Mesenchymal stem cell (in vitro differentiated cells and primary cell): ENCODE measurements around the gene RCBTB2.

ENCODE experiments used
- DNase-seq: peaks from one replicate; pipeline ENCODE4 v3.0.0-alpha.2; 2013
- H2AFZ ChIP-seq: one replicate; pipeline ENCODE4 v1.6.1; 2013; ENCODE audit warnings: low read depth, mild to moderate bottlenecking, control low read depth, inconsistent platforms, low read length, moderate library complexity
- H2AK5ac ChIP-seq: 2 replicates; pipeline ENCODE4 v1.6.1; 2013; ENCODE audit warnings: low read length, moderate library complexity, mild to moderate bottlenecking, inconsistent platforms; ENCODE audit not compliant: severe bottlenecking
- H2BK120ac ChIP-seq: one replicate; pipeline ENCODE4 v1.6.1; 2013; ENCODE audit warnings: low read depth, mild to moderate bottlenecking, inconsistent platforms, low read length, moderate library complexity
- H2BK12ac ChIP-seq, 2 experiments: one replicate each; pipeline ENCODE4 v1.6.1; 2013; ENCODE audit warnings: inconsistent platforms in 2 of 2, low read length in 2 of 2, mild to moderate bottlenecking in 2 of 2, moderate library complexity in 2 of 2, control low read depth in 1 of 2
- H2BK15ac ChIP-seq: one replicate; pipeline ENCODE4 v1.6.1; 2013; ENCODE audit warnings: mild to moderate bottlenecking, low read depth, inconsistent platforms; ENCODE audit not compliant: poor library complexity, severe bottlenecking
- H2BK5ac ChIP-seq: 2 replicates; pipeline ENCODE4 v1.6.1; 2013; ENCODE audit warnings: low read depth, mild to moderate bottlenecking, low read length, control low read depth, inconsistent platforms; ENCODE audit not compliant: poor library complexity, severe bottlenecking
- H3K14ac ChIP-seq, 2 experiments: one replicate each; pipeline ENCODE4 v1.6.1; 2013; ENCODE audit warnings: inconsistent platforms in 2 of 2, low read length in 2 of 2, control low read depth in 1 of 2, mild to moderate bottlenecking in 1 of 2, moderate library complexity in 1 of 2
- H3K18ac ChIP-seq, 2 experiments: one replicate each; pipeline ENCODE4 v1.6.1; 2013; ENCODE audit warnings: inconsistent platforms in 2 of 2, low read length in 2 of 2, control low read depth in 1 of 2, low read depth in 1 of 2, mild to moderate bottlenecking in 1 of 2
- H3K23ac ChIP-seq, 2 experiments: one replicate each; pipeline ENCODE4 v1.6.1; 2013; ENCODE audit warnings: inconsistent platforms in 2 of 2, low read length in 2 of 2, mild to moderate bottlenecking in 2 of 2, moderate library complexity in 2 of 2, control low read depth in 1 of 2
- H3K27ac ChIP-seq: 2 replicates; pipeline ENCODE4 v1.5.1; 2013; ENCODE audit warnings: mild to moderate bottlenecking, moderate library complexity, low read length, control low read depth, inconsistent platforms; ENCODE audit not compliant: poor library complexity, severe bottlenecking
- H3K27me3 ChIP-seq, 2 experiments: 2 replicates each; pipeline versions ENCODE4 v1.6.1 to v1.7.0; 2013; ENCODE audit warnings: low read length in 2 of 2, mild to moderate bottlenecking in 2 of 2, moderate library complexity in 2 of 2, control low read depth in 1 of 2, inconsistent platforms in 1 of 2; ENCODE audit not compliant: control insufficient read depth in 1 of 2, insufficient read depth in 1 of 2
- H3K36me3 ChIP-seq, 2 experiments: 2 replicates each; pipeline versions ENCODE4 v1.6.1 to v1.7.0; 2013; ENCODE audit warnings: low read length in 2 of 2, control low read depth in 1 of 2, inconsistent platforms in 1 of 2, low read depth in 1 of 2, mild to moderate bottlenecking in 1 of 2; ENCODE audit not compliant: insufficient read depth in 2 of 2, control insufficient read depth in 1 of 2
- H3K4ac ChIP-seq, 2 experiments: one replicate each; pipeline ENCODE4 v1.6.1; 2013; ENCODE audit warnings: inconsistent platforms in 2 of 2, low read length in 2 of 2, mild to moderate bottlenecking in 2 of 2, moderate library complexity in 2 of 2, control low read depth in 1 of 2, low read depth in 1 of 2
- H3K4me1 ChIP-seq: 2 replicates; pipeline ENCODE4 v1.6.1; 2013; ENCODE audit warnings: low read depth, low read length, control low read depth; ENCODE audit not compliant: control insufficient read depth, insufficient read depth
- H3K4me2 ChIP-seq: 2 replicates; pipeline ENCODE4 v1.6.1; 2013; ENCODE audit warnings: low read length, mild to moderate bottlenecking, inconsistent platforms; ENCODE audit not compliant: poor library complexity, severe bottlenecking
- H3K4me3 ChIP-seq, 2 experiments: 2 replicates each; pipeline versions ENCODE4 v1.5.1 to v1.7.0; 2013; ENCODE audit warnings: low read length in 2 of 2, mild to moderate bottlenecking in 2 of 2, control low read depth in 1 of 2, low read depth in 1 of 2; ENCODE audit not compliant: insufficient read depth in 1 of 2
- H3K79me1 ChIP-seq: replicated peaks from 2 replicates; pipeline ENCODE4 v1.6.1; 2013; ENCODE audit warnings: mild to moderate bottlenecking, control low read depth, low read length, inconsistent platforms; ENCODE audit not compliant: poor library complexity, severe bottlenecking
- H3K9ac ChIP-seq: 2 replicates; pipeline ENCODE4 v1.7.0; 2013; ENCODE audit warnings: mild to moderate bottlenecking, low read length, moderate library complexity
- H3K9me3 ChIP-seq: 2 replicates; pipeline ENCODE4 v1.7.0; 2013; ENCODE audit warnings: mild to moderate bottlenecking, low read length; ENCODE audit not compliant: control insufficient read depth
- H4K8ac ChIP-seq: one replicate; pipeline ENCODE4 v1.6.1; 2013; ENCODE audit warnings: inconsistent platforms, mild to moderate bottlenecking, low read length, moderate library complexity
- H4K91ac ChIP-seq: one replicate; pipeline ENCODE4 v1.6.1; 2013; ENCODE audit warnings: mild to moderate bottlenecking, low read length, inconsistent platforms
- WGBS: methylation state at CpG from one replicate; pipeline ENCODE4 v1.1.7; 2013; ENCODE audit warnings: mixed read lengths; 5-methylcytosine and 5-hydroxymethylcytosine counted together

The RCBTB2 gene

GRCh38 chr13:48486836-48487235 is 46.0 kb downstream of the RCBTB2 start:
- H3K9me3 ChIP-seq = no peaks in the 10 kb centered on the region
- no peak for DNase-seq
- H3K27me3 ChIP-seq = no peaks in the 10 kb centered on the region
- no peak overlapping the region for H3K27ac ChIP-seq
- no peak overlapping the region for H2BK12ac ChIP-seq
- no peak overlapping the region for H4K91ac ChIP-seq
- no peak overlapping the region for H3K14ac ChIP-seq
- H2AFZ ChIP-seq = no peak overlapping the region
- H2BK120ac ChIP-seq = no peak overlapping the region
- no peak overlapping the region for H2BK5ac ChIP-seq
- H3K79me1 ChIP-seq = no peaks in the 10 kb centered on the region
- no peak overlapping the region for H3K4ac ChIP-seq
- no peak overlapping the region for H3K23ac ChIP-seq
- no peaks in the 10 kb centered on the region for H3K4me1 ChIP-seq
- H3K4me2 ChIP-seq = no peak overlapping the region
- no peak overlapping the region for H2BK15ac ChIP-seq
- H3K4me3 ChIP-seq = no peak overlapping the region
- no peak overlapping the region for H4K8ac ChIP-seq
- H2AK5ac ChIP-seq = no peak overlapping the region
- peaks cover 0 to 28% of the 10 kb centered on the region in 2 experiments for H3K36me3 ChIP-seq
- 100% methylated on average over 5 of the region's 5 CpGs for WGBS
- no peak overlapping the region for H3K9ac ChIP-seq
- no peak overlapping the region for H3K18ac ChIP-seq

GRCh38 chr13:48486362-48486761 is 46.5 kb downstream of the RCBTB2 start:
- H3K4me3 ChIP-seq = no peak overlapping the region

GRCh38 chr13:48485432-48485831 is 47.4 kb downstream of the RCBTB2 start:
- Histone ChIP-seq H2BK5ac (no peak overlapping the region), H3K4ac (no peak overlapping the region), H3K4me3 (no peak overlapping the region), H3K23ac (no peak overlapping the region), H3K9me3 (no peaks in the 10 kb centered on the region), H2AFZ (no peak overlapping the region), H3K36me3 (peaks cover 0 to 40% of the 10 kb centered on the region in 2 experiments), H3K18ac (no peak overlapping the region), H3K14ac (no peak overlapping the region), H3K79me1 (no peaks in the 10 kb centered on the region), H3K4me2 (no peak overlapping the region), H3K27me3 (no peaks in the 10 kb centered on the region), H3K4me1 (no peaks in the 10 kb centered on the region), H4K8ac (no peak overlapping the region), H4K91ac (no peak overlapping the region), H2BK15ac (no peak overlapping the region), H2AK5ac (no peak overlapping the region), H2BK120ac (no peak overlapping the region), H3K9ac (no peak overlapping the region), H3K27ac (no peak overlapping the region), H2BK12ac (no peak overlapping the region)
- WGBS = 100% methylated on average over 3 of the region's 3 CpGs
- no peak for DNase-seq

More at GRCh38 chr13:48486362-48486761, 46.5 kb downstream of the RCBTB2 start:
- Histone ChIP-seq H2BK12ac (no peak overlapping the region), H2AFZ (no peak overlapping the region), H3K27ac (no peak overlapping the region), H3K14ac (no peak overlapping the region), H3K23ac (no peak overlapping the region), H3K9me3 (no peaks in the 10 kb centered on the region), H3K4ac (no peak overlapping the region), H2AK5ac (no peak overlapping the region), H2BK120ac (no peak overlapping the region), H3K18ac (no peak overlapping the region), H2BK5ac (no peak overlapping the region), H2BK15ac (no peak overlapping the region), H4K91ac (no peak overlapping the region), H3K9ac (no peak overlapping the region), H3K36me3 (peaks cover 0 to 33% of the 10 kb centered on the region in 2 experiments), H4K8ac (no peak overlapping the region), H3K4me1 (no peaks in the 10 kb centered on the region), H3K79me1 (no peaks in the 10 kb centered on the region), H3K27me3 (no peaks in the 10 kb centered on the region), H3K4me2 (no peak overlapping the region)
- DNase-seq = no peak

- 100% methylated on average over 2 of the region's 3 CpGs for WGBS
- Histone ChIP-seq H3K36me3 (peaks cover 0 to 51% of the 10 kb centered on the region in 2 experiments), H2AK5ac (no peak overlapping the region)
These were observed 49.3 kb downstream of the RCBTB2 start for GRCh38 chr13:48483575-48483974.

More at GRCh38 chr13:48483575-48483974, 49.3 kb downstream of the RCBTB2 start:
- no peak overlapping the region for H3K9ac ChIP-seq
- H2BK15ac ChIP-seq = no peak overlapping the region
- H3K79me1 ChIP-seq = no peaks in the 10 kb centered on the region
- no peak overlapping the region for H3K4ac ChIP-seq
- no peak overlapping the region for H2BK5ac ChIP-seq
- H2AFZ ChIP-seq = no peak overlapping the region
- H3K4me3 ChIP-seq = no peak overlapping the region
- H4K91ac ChIP-seq = no peak overlapping the region
- no peak for DNase-seq
- H3K27ac ChIP-seq = no peak overlapping the region
- no peak overlapping the region for H3K4me2 ChIP-seq
- no peak overlapping the region for H4K8ac ChIP-seq
- no peak overlapping the region for H3K18ac ChIP-seq
- H3K23ac ChIP-seq = no peak overlapping the region
- H3K14ac ChIP-seq = no peak overlapping the region
- H3K27me3 ChIP-seq = no peaks in the 10 kb centered on the region
- no peaks in the 10 kb centered on the region for H3K9me3 ChIP-seq
- H3K4me1 ChIP-seq = no peaks in the 10 kb centered on the region
- no peak overlapping the region for H2BK12ac ChIP-seq
- no peak overlapping the region for H2BK120ac ChIP-seq
